ENCODE measurements around the gene ASTN1.

GRCh38 chr1:176877557-176877956 is 287.0 kb downstream of the ASTN1 start:
- no peak for TF ChIP-seq CTCF (conservative IDR thresholded peaks at IDR 0.05; ENCODE audit: low read length)
- no peak for TF ChIP-seq EZH2phosphoT487 (IDR thresholded peaks at IDR 0.05; ENCODE audit: borderline replicate concordance)

Measured in Loucy (cell line).